HG02973 (cell line): Measurements from ENCODE around the gene TMEM178B.

ENCODE experiments used
- ATAC-seq: cut with Tn5 transposase; IDR thresholded peaks from one replicate; pipeline ENCODE4 v1.9.1; 2021; ENCODE audit warnings: moderate library complexity; ENCODE audit not compliant: unreplicated experiment

TMEM178B gene

DNA sequence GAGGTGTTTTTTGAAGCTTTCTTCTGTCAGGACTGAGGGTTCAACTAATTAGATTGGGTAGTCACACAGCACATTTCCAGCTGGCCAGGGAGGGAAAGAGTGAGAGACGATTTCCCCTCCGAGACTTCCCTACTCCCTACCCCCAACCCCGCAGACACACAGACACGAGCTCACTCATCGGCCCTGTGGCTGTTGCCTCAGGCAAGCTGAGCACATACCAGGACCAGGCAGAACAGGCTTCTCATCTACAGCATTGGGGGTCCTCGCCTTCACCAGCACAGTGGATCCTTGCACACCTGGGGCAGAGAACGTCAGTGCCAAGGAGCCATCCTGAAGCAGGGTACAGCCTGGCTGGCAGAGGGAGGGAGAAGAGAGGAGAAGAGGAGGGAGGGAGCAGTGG is 144.1 kb downstream of the TMEM178B start:
- ATAC-seq, result no peak

DNA sequence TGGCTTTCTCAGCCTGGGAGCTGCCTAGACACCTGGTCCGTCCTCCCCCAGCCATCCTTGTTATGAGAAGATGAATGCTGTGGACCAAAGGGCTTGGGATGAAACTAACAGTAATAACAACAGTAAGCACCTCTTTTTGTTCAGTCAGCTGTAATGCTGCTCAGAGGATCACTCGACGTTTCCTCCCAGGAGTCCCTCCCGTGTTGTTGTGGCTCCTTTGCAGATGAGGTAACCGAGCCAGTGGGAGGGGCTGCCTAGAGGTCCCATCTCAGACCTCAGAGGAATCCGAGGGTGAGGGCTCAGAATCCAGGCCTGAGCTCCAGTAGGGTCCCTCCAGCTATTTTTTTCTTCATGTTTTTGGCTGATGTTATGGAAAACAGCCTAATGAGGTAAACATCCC is 145.1 kb downstream of the TMEM178B start:
- ATAC-seq, result no peak

- no peak for ATAC-seq
These were observed 146.5 kb downstream of the TMEM178B start for GRCh38 chr7:141220263-141220880.

DNA sequence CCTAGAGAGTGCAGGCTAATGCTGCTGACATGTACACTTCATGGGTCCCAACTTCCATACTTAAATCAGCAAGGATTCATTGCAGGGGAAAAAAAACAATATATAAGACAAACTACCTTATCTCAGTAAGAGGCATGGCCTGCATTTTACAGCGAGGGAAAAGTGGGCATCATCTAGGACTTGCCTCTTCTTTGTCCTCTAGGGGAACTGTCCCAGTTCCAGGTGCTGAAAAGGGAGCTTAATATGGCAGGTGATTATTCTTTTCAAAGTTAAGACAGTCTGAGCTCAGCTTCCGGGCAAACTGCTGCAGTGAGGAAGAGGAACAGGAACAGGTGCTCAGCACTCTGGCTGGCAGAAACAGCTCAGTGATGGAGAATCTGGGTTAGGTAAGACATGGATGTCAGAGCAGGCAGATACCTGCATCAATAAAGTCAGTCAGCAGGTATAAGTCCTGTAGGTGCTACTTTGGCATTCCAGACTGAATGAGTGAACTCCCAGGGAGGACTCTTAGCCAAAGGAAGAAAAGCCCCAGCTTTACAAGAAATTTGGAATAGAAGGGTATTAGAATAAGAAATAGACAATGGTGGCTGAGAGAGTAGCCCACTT is 147.2 kb downstream of the TMEM178B start:
- ATAC-seq, result no peak

- no peak for ATAC-seq
These were observed 152.2 kb downstream of the TMEM178B start for GRCh38 chr7:141225916-141226618.

DNA sequence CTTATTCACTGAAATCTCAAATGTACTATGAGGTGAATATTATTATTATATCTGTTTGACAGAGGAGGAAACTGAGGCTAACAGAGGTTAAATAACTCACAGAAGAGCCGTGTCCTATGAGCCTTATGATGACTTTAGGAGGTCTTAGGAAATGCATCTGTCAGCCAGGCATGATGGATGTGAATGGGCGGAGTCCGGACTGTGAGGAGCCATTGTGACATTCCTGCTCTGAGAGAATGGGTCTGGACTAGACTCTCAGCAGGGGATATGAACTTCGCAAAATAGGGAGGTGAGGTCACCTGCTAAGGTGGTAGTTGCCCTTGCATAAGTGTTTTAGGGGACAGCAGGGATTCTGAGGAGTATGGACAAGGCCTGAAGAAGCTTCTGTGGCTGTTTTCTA is 153.6 kb downstream of the TMEM178B start:
- ATAC-seq, result no peak

- no peak for ATAC-seq
These were observed 154.6 kb downstream of the TMEM178B start for GRCh38 chr7:141228482-141228881.

- ATAC-seq, result no peak
These were observed 157.3 kb downstream of the TMEM178B start for GRCh38 chr7:141231018-141231792.

- ATAC-seq, result no peak
These were observed 158.6 kb downstream of the TMEM178B start for GRCh38 chr7:141232286-141233051.

- ATAC-seq, result no peak
These were observed 160.7 kb downstream of the TMEM178B start for GRCh38 chr7:141234335-141235105.

DNA sequence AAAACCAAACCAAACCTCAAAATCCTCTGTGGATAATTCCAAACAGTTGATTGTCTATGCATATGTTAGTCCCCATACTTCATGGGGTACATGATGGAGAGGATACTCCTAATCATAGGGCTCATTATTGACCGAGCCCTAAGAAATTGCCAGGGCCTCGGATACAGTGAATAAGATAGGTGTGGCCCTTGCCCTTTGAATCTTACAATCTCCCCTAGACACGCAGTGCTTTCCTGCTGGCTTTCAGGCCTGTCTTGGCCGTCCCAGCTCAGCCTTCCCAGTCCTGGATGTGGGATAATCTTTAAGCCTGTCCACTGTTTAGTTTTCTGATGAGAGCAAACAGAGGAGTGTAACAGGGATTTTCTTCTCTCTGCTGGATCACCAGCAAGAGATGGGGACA is 161.8 kb downstream of the TMEM178B start:
- ATAC-seq, result no peak

- ATAC-seq, result no peak
These were observed 164.9 kb downstream of the TMEM178B start for GRCh38 chr7:141238596-141239243.

- no peak for ATAC-seq
These were observed 165.8 kb downstream of the TMEM178B start for GRCh38 chr7:141239661-141240060.

- no peak for ATAC-seq
These were observed 168.7 kb downstream of the TMEM178B start for GRCh38 chr7:141242568-141242967.

DNA sequence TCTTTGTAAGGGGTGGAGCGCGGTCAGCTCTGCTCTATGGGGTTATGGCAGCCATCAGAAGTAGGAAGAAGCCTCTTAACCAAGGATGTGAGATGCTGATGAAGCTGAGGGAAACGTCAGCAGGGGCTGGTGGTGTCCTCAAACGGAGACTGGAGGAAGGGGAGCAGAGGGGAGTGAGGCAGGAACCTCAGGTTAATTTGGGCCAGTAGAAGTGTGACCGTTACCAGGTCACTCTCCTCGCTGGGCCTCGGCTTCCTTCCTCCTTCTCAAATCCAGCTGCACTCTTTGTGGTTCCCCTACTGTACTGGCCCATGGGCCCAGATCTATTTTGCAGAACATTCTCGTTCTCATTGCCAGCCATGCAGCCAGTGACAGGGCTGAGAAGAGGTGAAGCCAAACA is 169.5 kb downstream of the TMEM178B start:
- ATAC-seq, result no peak

DNA sequence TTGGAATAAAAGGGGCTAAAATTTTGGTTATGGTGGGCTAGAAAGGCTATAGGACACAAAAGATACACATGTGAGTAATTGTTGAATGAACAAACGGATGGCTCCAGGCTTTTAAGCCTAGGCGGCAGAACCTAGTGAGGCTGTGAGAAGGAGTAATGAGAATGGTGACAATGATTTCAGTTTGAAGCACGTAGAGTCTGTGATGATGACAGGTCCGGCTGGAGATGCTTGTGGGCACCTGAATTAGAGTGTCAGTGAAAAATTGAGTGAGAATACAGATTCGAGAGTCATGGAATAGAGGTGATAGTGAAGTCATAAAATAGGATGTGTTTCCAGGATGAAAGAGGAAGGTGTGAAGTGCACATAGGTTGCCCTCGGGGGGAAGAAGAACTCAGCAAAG is 170.6 kb downstream of the TMEM178B start:
- ATAC-seq, result no peak

DNA sequence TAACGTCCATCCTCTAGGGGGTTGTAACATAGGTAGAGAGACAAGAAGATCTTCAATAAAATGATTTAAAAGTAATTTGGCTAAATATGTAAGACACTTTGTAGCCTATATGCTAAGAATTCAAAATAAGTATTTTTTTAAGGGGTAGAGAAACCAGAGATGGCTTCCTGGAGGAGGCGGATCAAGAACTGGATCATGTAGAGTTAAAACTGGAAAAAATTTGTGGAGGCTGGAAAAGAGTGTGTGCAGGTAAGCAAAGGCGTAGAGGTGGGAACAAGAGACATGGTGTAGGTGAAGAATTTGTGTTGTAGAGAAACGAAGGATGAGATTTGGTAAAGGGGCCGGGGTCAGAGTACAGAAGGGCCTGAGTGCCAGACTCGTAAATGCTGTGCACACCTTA is 172.6 kb downstream of the TMEM178B start:
- no peak for ATAC-seq

GRCh38 chr7:141251180-141251579 is 177.3 kb downstream of the TMEM178B start:
- ATAC-seq, result no peak

- no peak for ATAC-seq
These were observed 178.1 kb downstream of the TMEM178B start for GRCh38 chr7:141251957-141252356.

DNA sequence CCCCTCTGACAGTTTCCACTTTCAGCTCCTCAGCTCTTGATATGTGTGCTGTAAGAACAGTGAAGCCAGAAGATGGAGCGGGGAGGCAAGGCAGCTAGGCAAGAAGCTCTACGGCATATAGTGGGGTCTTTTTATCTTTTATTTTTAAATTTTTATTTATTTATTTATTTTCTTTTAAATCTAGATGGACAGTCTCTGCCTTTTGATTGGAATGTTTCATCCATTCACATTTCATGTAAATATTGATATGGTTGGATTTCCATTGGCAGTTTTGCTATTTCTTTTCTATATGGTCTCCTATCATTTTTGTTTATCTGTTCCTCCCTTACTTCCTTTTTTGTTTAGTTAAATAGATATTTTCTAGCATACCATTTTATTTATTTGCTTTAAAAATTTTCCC is 183.7 kb downstream of the TMEM178B start:
- ATAC-seq, result no peak
